Measurements from ENCODE around the gene MCM8. TPM values are rescaled to one million over a fixed set of nuclear protein-coding genes. Genes with fewer than 3 reads are reported as not detected.

Gene MCM8
- total RNA-seq, 1 donor from 2014 or later: 0.96 TPM

DNA sequence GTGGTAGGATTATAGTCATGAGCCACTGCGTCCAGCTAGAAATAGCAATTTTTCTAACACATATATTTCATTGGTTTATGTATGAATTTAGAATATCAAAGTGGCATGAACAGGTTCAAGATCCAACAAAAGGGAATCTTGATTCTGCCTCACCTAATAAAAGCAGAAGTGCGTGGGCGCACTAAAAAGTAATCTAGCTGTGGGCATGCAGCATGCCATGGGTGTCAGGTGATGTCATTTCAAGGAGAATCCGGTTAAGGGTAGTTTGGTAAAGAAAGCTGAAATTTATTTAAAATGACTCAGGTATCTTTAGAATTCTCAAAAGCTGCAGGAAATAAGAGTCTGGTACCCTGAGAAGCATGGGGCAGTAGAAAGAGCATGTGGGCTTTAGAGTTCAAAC lies 85.8 kb downstream of the MCM8 start:
- H3K4me3 ChIP-seq: no peak overlapping the region
- TF ChIP-seq, protein P1, sequence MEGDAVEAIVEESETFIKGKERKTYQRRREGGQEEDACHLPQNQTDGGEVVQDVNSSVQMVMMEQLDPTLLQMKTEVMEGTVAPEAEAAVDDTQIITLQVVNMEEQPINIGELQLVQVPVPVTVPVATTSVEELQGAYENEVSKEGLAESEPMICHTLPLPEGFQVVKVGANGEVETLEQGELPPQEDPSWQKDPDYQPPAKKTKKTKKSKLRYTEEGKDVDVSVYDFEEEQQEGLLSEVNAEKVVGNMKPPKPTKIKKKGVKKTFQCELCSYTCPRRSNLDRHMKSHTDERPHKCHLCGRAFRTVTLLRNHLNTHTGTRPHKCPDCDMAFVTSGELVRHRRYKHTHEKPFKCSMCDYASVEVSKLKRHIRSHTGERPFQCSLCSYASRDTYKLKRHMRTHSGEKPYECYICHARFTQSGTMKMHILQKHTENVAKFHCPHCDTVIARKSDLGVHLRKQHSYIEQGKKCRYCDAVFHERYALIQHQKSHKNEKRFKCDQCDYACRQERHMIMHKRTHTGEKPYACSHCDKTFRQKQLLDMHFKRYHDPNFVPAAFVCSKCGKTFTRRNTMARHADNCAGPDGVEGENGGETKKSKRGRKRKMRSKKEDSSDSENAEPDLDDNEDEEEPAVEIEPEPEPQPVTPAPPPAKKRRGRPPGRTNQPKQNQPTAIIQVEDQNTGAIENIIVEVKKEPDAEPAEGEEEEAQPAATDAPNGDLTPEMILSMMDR (IDR thresholded peaks at IDR 0.05): no peak
- no peaks in the 10 kb centered on the region for H3K9me3 ChIP-seq
- intact Hi-C loops (cut with DNase I): no loop called here
- no peak overlapping the region for H3K27ac ChIP-seq
- peaks cover 37 to 63% of the 10 kb centered on the region in 2 donors for H3K36me3 ChIP-seq
- no peaks in the 10 kb centered on the region for H3K4me1 ChIP-seq
- DNase-seq (ENCODE audit: low spot score in 2 of 2): no peak
- H3K27me3 ChIP-seq: no peaks in the 10 kb centered on the region

DNA sequence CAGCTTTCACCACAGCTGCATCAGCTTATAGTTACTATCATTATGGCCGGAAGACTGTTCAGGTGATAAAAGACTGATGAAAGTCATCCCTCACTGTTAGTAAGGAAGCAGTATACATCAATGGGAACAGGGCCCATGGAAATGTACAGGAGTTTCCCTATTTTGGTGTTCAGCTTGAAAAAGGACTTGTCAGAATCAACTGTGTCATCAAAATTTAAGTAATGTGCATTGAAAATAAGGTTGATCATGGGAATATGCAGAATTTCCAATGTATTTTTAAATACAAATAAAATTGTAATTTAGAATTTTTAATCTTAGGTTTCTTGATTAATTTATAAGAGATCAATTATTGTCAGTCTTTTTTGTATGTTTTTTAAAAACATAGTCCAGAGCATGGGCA lies 86.6 kb downstream of the MCM8 start:
- no peaks in the 10 kb centered on the region for H3K9me3 ChIP-seq
- TF ChIP-seq, protein P1 (IDR thresholded peaks at IDR 0.05): no peak
- intact Hi-C loops (cut with DNase I): no loop called here
- H3K4me3 ChIP-seq: no peak overlapping the region
- H3K27me3 ChIP-seq: no peaks in the 10 kb centered on the region
- H3K4me1 ChIP-seq: no peaks in the 10 kb centered on the region
- H3K36me3 ChIP-seq: peaks cover 44 to 72% of the 10 kb centered on the region in 2 donors
- no peak for DNase-seq (ENCODE audit: low spot score in 2 of 2)
- no peak overlapping the region for H3K27ac ChIP-seq

DNA sequence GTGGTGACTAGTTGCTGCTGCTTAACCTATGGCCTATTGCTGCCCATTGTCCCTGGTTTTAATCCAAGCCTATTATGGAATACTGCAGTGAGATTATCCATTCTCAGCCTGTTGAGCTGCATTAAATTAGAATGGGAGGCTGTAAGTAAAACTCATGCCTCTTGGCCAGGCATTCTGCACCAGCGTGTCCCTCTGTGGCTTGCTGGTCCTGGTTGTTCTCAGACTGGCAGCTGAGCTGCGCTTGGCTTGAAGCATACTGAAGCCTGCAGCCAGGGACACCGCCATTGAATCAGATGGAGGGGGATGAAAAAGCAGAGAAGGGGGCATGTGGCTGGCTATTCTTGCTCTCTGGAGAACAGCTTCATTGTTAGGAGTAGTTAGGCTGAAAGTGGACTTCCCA lies 87.8 kb downstream of the MCM8 start:
- intact Hi-C loops (cut with DNase I): no loop called here
- Histone ChIP-seq H3K9me3 (no peaks in the 10 kb centered on the region), H3K36me3 (peaks cover 44 to 74% of the 10 kb centered on the region in 2 donors), H3K27me3 (no peaks in the 10 kb centered on the region), H3K27ac (no peak overlapping the region), H3K4me3 (no peak overlapping the region), H3K4me1 (no peaks in the 10 kb centered on the region)
- TF ChIP-seq, protein P1 (IDR thresholded peaks at IDR 0.05): no peak
- no peak for DNase-seq (ENCODE audit: low spot score in 2 of 2)

GRCh38 chr20:6039766-6040165 lies 89.3 kb downstream of the MCM8 start:
- Histone ChIP-seq H3K27me3 (no peaks in the 10 kb centered on the region), H3K27ac (no peak overlapping the region), H3K4me1 (no peaks in the 10 kb centered on the region), H3K4me3 (no peak overlapping the region), H3K36me3 (peaks cover 43 to 60% of the 10 kb centered on the region in 2 donors), H3K9me3 (no peaks in the 10 kb centered on the region)
- TF ChIP-seq, protein P1 (IDR thresholded peaks at IDR 0.05): no peak
- intact Hi-C loops (cut with DNase I): no loop called here
- DNase-seq (ENCODE audit: low spot score in 2 of 2): no peak

DNA sequence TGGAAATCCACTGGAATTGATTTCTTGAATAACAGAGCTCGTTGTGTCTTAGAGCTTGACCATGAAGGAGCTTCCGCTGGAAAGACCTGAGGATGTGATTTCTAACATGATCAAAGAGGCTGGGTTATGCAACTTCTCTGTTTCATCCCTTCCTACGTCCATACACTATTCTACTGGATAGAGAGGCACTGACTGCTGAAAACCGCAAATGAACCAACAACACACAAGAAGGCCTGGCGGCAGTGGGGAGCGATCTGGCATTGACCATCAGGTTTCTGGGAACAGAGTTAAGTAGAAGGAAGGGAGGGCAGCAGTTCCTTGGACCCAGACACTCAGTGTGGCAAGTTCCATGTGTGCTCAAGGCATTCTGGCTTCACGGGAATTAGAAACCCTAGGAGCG lies 90.1 kb downstream of the MCM8 start:
- Histone ChIP-seq H3K4me1 (no peaks in the 10 kb centered on the region), H3K4me3 (no peak overlapping the region), H3K27me3 (no peaks in the 10 kb centered on the region), H3K9me3 (no peaks in the 10 kb centered on the region), H3K36me3 (peaks cover 35 to 52% of the 10 kb centered on the region in 2 donors), H3K27ac (no peak overlapping the region)
- intact Hi-C loops (cut with DNase I): no loop called here
- TF ChIP-seq, protein P1 (IDR thresholded peaks at IDR 0.05): no peak
- DNase-seq (ENCODE audit: low spot score in 2 of 2): no peak

All from ascending aorta (tissue), 2 donors.